ENCODE results near the gene CORO6. TPM values are rescaled to one million over a fixed set of nuclear protein-coding genes. Genes with fewer than 3 reads are reported as not detected.

The CORO6 gene
- total and polyA plus RNA-seq, 2 of the 4 experiments (the other 2 are of a cell fraction) = 3.4 to 7.6 TPM

GRCh38 chr17:29582254-29582765, 40.4 kb downstream of the CORO6 start:
- Histone ChIP-seq H3K9ac (ENCODE audit: low read depth, low read length) (no peak overlapping the region), H3K4me3 (ENCODE audit: insufficient read depth, low read depth, low read length) (no peak overlapping the region), H2AK9ac (replicated peaks; ENCODE audit: low read depth, low read length, poor library complexity) (no peak overlapping the region), H2BK15ac (ENCODE audit: low read depth, low read length) (no peak overlapping the region), H4K20me1 (ENCODE audit: insufficient read depth, low read length) (peaks cover 50% of the 10 kb centered on the region), H3K79me1 (ENCODE audit: low read depth in 1 of 2, low read length in 2 of 2) (peaks cover 36 to 77% of the 10 kb centered on the region in 2 experiments), H3K9me1 (ENCODE audit: insufficient read depth, low read length) (peaks cover 21% of the 10 kb centered on the region), H3K27me3 (ENCODE audit: control insufficient read depth, insufficient read depth, low read length) (no peaks in the 10 kb centered on the region), H2BK20ac (ENCODE audit: low read depth, low read length) (no peak overlapping the region), H2BK5ac (ENCODE audit: low read depth, low read length, poor library complexity, severe bottlenecking) (no peak overlapping the region), H3K4ac (ENCODE audit: low read depth, low read length) (no peak overlapping the region), H3K4me1 (ENCODE audit: control insufficient read depth, insufficient read depth, low read length) (peaks cover 13% of the 10 kb centered on the region; the same call in 1 of the 2 replicates), H4K91ac (ENCODE audit: insufficient read depth, low read depth, low read length) (no peak overlapping the region), H3K4me2 (ENCODE audit: low read depth, low read length) (no peak overlapping the region), H3K14ac (replicated peaks; ENCODE audit: low read depth, low read length) (no peak overlapping the region), H3K18ac (ENCODE audit: low read depth, low read length) (no peak overlapping the region), H2AFZ (replicated peaks; ENCODE audit: low read length, poor library complexity) (peak overlapping the region; percentile 21), H3K27ac (ENCODE audit: insufficient read depth, low read length) (no peak overlapping the region), H4K5ac (ENCODE audit: low read depth, low read length) (no peak overlapping the region), H3K36me3 (ENCODE audit: control insufficient read depth, insufficient read depth, low read length) (peaks cover 42% of the 10 kb centered on the region), H4K8ac (ENCODE audit: low read depth in 2 of 2, low read length in 2 of 2) (no peak overlapping the region), H2BK120ac (ENCODE audit: low read depth, low read length) (no peak overlapping the region), H3K23ac (ENCODE audit: low read depth, low read length) (no peak overlapping the region), H2AK5ac (ENCODE audit: low read depth, low read length) (no peak overlapping the region), H3K56ac (ENCODE audit: extremely low read depth, insufficient read depth, low read length) (no peak overlapping the region), H3K9me3 (ENCODE audit: control insufficient read depth, insufficient read depth, low read length) (no peaks in the 10 kb centered on the region)
- no TSS peak for BruUV-seq (replicated peaks)
- intact Hi-C loops (cut with micrococcal nuclease) (no loop called here), in situ Hi-C loops (cut with MboI; ENCODE audit: low sequenced_read_pairs) (no loop called here), dilution Hi-C loops (cut with HindIII; ENCODE audit: low sequenced_read_pairs, unreplicated experiment) (no loop called here)
- ChIA-PET CTCF (no interaction called here), POLR2A (ENCODE audit: unreplicated experiment) (no interaction called here)
- TF ChIP-seq ELK1 (IDR thresholded peaks at IDR 0.05; ENCODE audit: borderline replicate concordance, low read depth, low read length) = no peak
- TF ChIP-seq MAFK (IDR thresholded peaks at IDR 0.05; ENCODE audit: low read depth, low read length) = no peak
- no peak for TF ChIP-seq USF2 (IDR thresholded peaks at IDR 0.05; ENCODE audit: low read depth, low read length)
- TF ChIP-seq MXI1 (IDR thresholded peaks at IDR 0.05; ENCODE audit: borderline replicate concordance, low read depth, low read length) = no peak
- ATAC-seq (ENCODE audit: low read depth) (no peak), DNase-seq (no peak)
- WGBS, 2 experiments (ENCODE audit: extremely low coverage in 2 of 2, insufficient read length in 1 of 2) = 88% methylated on average over 4 of the region's 10 CpGs; no CpG with 5 or more reads in 1 of the 2 experiments
